ENCODE data around the gene HYCC1. TPM values are rescaled to one million over a fixed set of nuclear protein-coding genes. Genes with fewer than 3 reads are reported as not detected.

The HYCC1 gene
- total RNA-seq, 2 experiments from 2014 or later = 12.4 to 13.1 TPM

- TF ChIP-seq, protein P1, sequence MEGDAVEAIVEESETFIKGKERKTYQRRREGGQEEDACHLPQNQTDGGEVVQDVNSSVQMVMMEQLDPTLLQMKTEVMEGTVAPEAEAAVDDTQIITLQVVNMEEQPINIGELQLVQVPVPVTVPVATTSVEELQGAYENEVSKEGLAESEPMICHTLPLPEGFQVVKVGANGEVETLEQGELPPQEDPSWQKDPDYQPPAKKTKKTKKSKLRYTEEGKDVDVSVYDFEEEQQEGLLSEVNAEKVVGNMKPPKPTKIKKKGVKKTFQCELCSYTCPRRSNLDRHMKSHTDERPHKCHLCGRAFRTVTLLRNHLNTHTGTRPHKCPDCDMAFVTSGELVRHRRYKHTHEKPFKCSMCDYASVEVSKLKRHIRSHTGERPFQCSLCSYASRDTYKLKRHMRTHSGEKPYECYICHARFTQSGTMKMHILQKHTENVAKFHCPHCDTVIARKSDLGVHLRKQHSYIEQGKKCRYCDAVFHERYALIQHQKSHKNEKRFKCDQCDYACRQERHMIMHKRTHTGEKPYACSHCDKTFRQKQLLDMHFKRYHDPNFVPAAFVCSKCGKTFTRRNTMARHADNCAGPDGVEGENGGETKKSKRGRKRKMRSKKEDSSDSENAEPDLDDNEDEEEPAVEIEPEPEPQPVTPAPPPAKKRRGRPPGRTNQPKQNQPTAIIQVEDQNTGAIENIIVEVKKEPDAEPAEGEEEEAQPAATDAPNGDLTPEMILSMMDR (IDR thresholded peaks at IDR 0.05) = no peak
- H3K27ac ChIP-seq (ENCODE audit: low read depth in 1 of 2, low read length in 2 of 2) = no peak overlapping the region
- Mint-ChIP-seq H3K27me3 (no peaks in the 10 kb centered on the region), H3K9me3 (no peaks in the 10 kb centered on the region), H3K27ac (no peak overlapping the region), H3K4me1 (ENCODE audit: low read depth) (peaks cover 28% of the 10 kb centered on the region), H3K4me3 (no peak overlapping the region), H3K36me3 (ENCODE audit: low read depth) (no peaks in the 10 kb centered on the region)
- ATAC-seq (ENCODE audit: poor library complexity) (no peak), DNase-seq (no peak)
- H3K4me3 ChIP-seq (ENCODE audit: low read length) = no peak overlapping the region
- POLR2A ChIA-PET = no interaction called here
- H3K4me1 ChIP-seq (ENCODE audit: insufficient read depth, low read length) = no peaks in the 10 kb centered on the region
- CTCF ChIA-PET = no interaction called here
- no peaks in the 10 kb centered on the region for H3K27me3 ChIP-seq (ENCODE audit: control insufficient read depth in 1 of 2, insufficient read depth in 2 of 2, low read length in 2 of 2)
- H3K36me3 ChIP-seq (ENCODE audit: insufficient read depth, low read length) = no peaks in the 10 kb centered on the region
- intact Hi-C loops (cut with DNase I, micrococcal nuclease) = no loop called here
- H3K9me3 ChIP-seq (ENCODE audit: control insufficient read depth in 1 of 2, insufficient read depth in 1 of 2, low read length in 2 of 2) = no peaks in the 10 kb centered on the region
Measured at GRCh38 chr7:23001610-23002009, 12.3 kb downstream of the HYCC1 start.

- no peaks in the 10 kb centered on the region for H3K27me3 Mint-ChIP-seq
- Histone ChIP-seq H3K27me3 (ENCODE audit: control insufficient read depth in 1 of 2, insufficient read depth in 2 of 2, low read length in 2 of 2) (no peaks in the 10 kb centered on the region), H3K9me3 (ENCODE audit: control insufficient read depth in 1 of 2, insufficient read depth in 1 of 2, low read length in 2 of 2) (no peaks in the 10 kb centered on the region), H3K4me1 (ENCODE audit: insufficient read depth, low read length) (no peaks in the 10 kb centered on the region), H3K36me3 (ENCODE audit: insufficient read depth, low read length) (no peaks in the 10 kb centered on the region), H3K4me3 (ENCODE audit: low read length) (no peak overlapping the region), H3K27ac (ENCODE audit: low read depth in 1 of 2, low read length in 2 of 2) (no peak overlapping the region)
- intact Hi-C loops (cut with DNase I, micrococcal nuclease) = no loop called here
- H3K4me1 Mint-ChIP-seq (ENCODE audit: low read depth) = peaks cover 27% of the 10 kb centered on the region
- CTCF ChIA-PET = no interaction called here
- TF ChIP-seq, protein P1 (IDR thresholded peaks at IDR 0.05) = no peak
- POLR2A ChIA-PET = interaction anchor here (0.6 kb wide), 1 partner anchor 22 kb away, joined by 3 read pairs; no protein-coding TSS in a partner anchor
- no peaks in the 10 kb centered on the region for H3K36me3 Mint-ChIP-seq (ENCODE audit: low read depth)
- no peak for DNase-seq
- no peak for ATAC-seq (ENCODE audit: poor library complexity)
- H3K9me3 Mint-ChIP-seq = no peaks in the 10 kb centered on the region
- H3K4me3 Mint-ChIP-seq = no peak overlapping the region
- H3K27ac Mint-ChIP-seq = no peak overlapping the region
Measured at GRCh38 chr7:23000597-23001360, 13.2 kb downstream of the HYCC1 start.

DNA sequence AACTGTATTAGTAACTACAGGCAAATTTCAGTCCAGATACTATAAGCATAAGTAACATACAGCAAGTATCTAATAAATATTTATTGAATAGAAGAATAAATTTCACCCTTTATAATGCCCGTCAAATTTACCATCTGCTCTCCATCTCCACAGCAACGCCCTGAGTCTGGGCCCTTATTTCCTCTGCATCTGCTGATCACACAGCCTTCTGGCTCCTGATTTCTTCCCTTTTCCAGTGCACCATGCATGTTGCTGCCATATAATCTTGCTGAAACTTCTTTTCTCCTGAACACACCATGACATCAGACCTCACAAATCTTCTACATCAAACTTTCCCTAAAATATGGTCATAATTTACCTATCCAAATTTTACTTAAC lies 15.4 kb downstream of the HYCC1 start:
- ChIA-PET CTCF (no interaction called here), POLR2A (no interaction called here)
- H3K4me3 ChIP-seq (ENCODE audit: low read length) = no peak overlapping the region
- H3K4me1 Mint-ChIP-seq (ENCODE audit: low read depth) = peaks cover 30% of the 10 kb centered on the region
- no peaks in the 10 kb centered on the region for H3K36me3 Mint-ChIP-seq (ENCODE audit: low read depth)
- no peak overlapping the region for H3K4me3 Mint-ChIP-seq
- H3K9me3 ChIP-seq (ENCODE audit: control insufficient read depth in 1 of 2, insufficient read depth in 1 of 2, low read length in 2 of 2) = no peaks in the 10 kb centered on the region
- no peaks in the 10 kb centered on the region for H3K9me3 Mint-ChIP-seq
- intact Hi-C loops (cut with DNase I, micrococcal nuclease) = no loop called here
- ATAC-seq (ENCODE audit: poor library complexity) = no peak
- no peaks in the 10 kb centered on the region for H3K27me3 ChIP-seq (ENCODE audit: control insufficient read depth in 1 of 2, insufficient read depth in 2 of 2, low read length in 2 of 2)
- no peak overlapping the region for H3K27ac Mint-ChIP-seq
- no peaks in the 10 kb centered on the region for H3K36me3 ChIP-seq (ENCODE audit: insufficient read depth, low read length)
- DNase-seq = no peak
- H3K27ac ChIP-seq (ENCODE audit: low read depth in 1 of 2, low read length in 2 of 2) = no peak overlapping the region
- no peaks in the 10 kb centered on the region for H3K4me1 ChIP-seq (ENCODE audit: insufficient read depth, low read length)
- TF ChIP-seq, protein P1 (IDR thresholded peaks at IDR 0.05) = no peak
- no peaks in the 10 kb centered on the region for H3K27me3 Mint-ChIP-seq
